Lower leg skin (tissue), 3 donors: ENCODE data around the gene FGGY.

Source experiments
- CTCF ChIP-seq, 3 donors: fragments of 450-650 bp; IDR thresholded peaks; one replicate each; pipeline ENCODE4 v1.5.1; 2016; ENCODE audit warnings: antibody characterized with exemption in 3 of 3, mild to moderate bottlenecking in 3 of 3, moderate library complexity in 2 of 3
- POLR2A ChIP-seq, 2 donors: fragments of 450-650 bp; IDR thresholded peaks; one replicate each; pipeline ENCODE4 v1.6.1; 2016 to 2017; ENCODE audit warnings: antibody characterized with exemption in 2 of 2, mild to moderate bottlenecking in 1 of 2, moderate library complexity in 1 of 2

DNA sequence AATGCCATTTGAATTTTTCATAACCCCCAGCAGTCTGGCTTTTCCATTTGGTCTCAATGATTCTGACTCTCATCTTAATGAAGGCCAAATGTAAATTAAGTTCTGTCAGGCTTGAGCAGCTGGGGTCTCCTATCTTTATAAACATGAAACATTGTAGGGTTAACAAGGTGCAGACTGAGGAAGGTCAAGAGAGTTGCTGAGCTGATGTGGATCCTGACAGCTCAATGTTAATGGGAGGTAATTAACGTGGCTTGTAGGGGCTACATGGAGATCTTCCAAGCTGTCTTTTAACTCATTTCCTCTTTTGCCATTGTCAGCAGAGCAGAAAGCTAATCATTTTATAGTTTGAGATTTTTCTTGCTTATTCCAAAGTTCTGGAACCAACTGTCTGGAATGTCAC lies 55.2 kb downstream of the FGGY start:
- TF ChIP-seq CTCF (IDR thresholded peaks at IDR 0.05) (no peak), POLR2A (IDR thresholded peaks at IDR 0.05) (no peak)
